COLO668 (cell line): ENCODE measurements around the gene GALK2.

Source experiments
- DNase-seq: peaks from one replicate; lab custom pipeline; 2025; ENCODE audit not compliant: unreplicated experiment; lab: John Stamatoyannopoulos, UW

The GALK2 gene

DNA sequence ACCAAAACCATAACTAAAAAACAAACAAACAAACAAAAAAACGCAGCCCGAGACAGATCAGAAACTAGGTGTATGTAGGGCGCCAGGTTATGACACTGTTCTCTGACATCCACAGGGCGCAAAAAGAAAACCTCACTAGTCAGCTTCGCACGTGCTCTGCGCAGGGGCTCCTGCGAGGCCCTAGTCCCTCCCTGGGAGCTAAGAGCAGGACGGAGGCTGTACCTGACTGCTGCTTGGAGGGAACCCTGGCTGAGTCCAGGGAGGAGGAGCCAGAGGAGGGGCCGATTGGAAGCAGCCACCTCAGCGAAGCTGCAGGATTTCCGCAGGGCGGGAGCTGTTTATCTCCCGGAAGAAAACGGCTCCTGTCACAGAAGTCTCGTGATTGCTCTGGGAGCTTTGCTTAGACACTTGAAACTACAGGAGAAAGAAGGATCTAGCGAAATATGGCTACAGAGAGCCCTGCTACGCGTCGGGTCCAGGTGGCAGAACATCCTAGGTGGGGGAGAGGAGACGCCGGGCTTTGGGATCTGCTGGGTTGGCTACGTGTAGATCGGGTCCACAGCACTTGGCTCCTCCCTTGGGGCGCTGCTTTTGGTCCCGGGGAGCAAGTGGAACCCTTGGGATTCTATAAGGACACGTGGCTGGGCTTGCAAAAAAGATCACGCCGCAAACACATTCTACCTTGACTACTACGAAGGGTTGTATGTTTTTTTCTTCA lies at the start of gene GALK2:
TSS of gene GALK2 (plus strand) at position 368 of the 718 bp plus-strand sequence. CDS start at position 444, 76 bp downstream.
- DNase-seq = peak; percentile 86

- no peak for DNase-seq
Observed at GRCh38 chr15:49120832-49121231, 49.2 kb upstream of the GALK2 start.

GRCh38 chr15:49121901-49122300 lies 48.1 kb upstream of the GALK2 start:
- no peak for DNase-seq

DNA sequence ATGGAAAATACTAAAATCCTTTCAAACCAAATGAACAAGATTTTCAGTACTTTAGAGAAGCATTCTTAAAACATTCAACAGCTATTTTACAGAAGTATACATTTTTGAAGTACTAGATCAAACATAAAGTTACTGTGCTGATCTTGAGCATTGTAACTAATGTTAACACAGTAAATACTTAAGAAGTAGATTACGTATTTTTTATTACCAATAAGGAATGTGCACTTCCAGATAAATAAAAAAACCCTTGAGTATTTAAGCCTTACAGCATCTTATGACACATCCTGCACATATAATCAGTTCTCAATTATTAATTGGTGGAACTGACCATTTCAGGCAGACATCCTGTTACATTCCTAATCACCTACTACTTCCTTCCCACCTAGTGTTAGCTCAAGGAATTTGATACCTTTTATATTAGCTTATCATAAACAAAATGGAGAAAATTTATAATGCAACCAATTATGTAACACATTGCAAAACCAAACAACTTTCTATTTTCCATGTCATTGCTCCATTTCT lies 47.4 kb upstream of the GALK2 start:
- no peak for DNase-seq

DNA sequence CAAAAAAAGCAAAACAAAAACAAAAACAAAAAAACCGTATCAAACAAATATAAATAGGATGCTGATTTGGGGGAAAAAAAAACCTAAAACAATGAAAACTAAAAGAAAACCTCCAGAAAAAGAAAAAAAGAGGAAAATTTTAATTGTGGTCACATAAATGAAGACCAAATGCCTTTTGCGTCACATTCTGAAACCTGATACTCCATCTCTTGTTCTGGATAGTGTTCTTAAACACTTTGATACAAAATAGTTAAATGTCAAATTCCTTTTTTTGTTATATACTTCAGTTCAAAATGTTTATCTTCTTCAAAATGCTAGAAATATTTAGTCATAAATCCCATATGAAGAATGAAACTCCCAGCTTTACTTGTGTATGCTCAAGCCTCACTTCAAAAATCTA lies 45.7 kb upstream of the GALK2 start:
- no peak for DNase-seq

DNA sequence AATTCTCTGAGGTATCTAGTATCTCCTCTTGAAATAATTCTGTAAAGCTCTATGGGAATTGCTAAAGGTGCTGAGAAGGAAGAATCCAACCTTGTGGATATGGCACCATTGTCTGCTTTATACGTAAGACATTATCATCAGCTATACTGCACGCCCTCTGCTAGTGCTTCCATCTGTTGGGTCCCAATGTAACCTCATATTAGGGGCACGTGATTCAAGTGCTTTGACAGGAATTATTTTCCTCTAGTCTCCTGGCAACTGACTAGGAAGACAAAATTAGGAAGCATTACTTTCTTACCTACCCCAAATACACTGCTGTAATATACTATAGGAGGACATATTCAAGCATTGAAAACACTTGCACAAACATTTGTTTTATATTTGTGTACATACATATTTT lies 38.6 kb upstream of the GALK2 start:
- no peak for DNase-seq

DNA sequence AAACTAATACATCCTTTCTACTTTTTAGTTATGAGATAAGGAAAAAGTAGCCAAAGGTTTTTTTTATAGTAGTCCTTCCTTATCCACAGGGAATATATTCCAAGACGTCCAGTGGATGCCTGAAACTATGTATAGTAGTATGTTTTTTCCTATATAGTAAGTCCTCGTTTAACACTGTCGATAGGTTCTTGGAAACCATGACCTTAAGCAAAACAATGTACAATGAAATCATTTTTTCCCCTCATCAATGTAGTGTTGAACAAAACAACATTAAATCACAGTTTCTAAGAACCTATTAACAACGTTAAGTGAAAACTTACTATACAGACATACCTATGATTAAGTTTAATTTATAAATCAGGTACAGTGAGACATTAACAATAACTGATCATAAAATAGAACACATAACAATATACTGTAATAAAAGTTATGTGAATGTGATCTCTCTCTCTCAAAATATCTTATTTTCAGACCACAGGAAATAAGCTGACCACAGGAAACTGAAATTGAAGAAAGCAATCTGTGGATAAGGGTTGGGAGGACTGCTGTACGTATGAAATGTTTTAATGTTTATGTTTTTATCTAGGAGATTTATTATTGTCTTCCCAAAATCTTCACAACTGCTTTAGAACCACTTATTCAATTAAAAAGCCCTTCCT lies 35.2 kb upstream of the GALK2 start:
- no peak for DNase-seq

- DNase-seq = no peak
Observed at GRCh38 chr15:49135342-49135857, 34.6 kb upstream of the GALK2 start.

- DNase-seq = no peak
Observed at GRCh38 chr15:49135911-49136310, 34.1 kb upstream of the GALK2 start.

- DNase-seq = no peak
Observed at GRCh38 chr15:49137861-49138260, 32.2 kb upstream of the GALK2 start.

DNA sequence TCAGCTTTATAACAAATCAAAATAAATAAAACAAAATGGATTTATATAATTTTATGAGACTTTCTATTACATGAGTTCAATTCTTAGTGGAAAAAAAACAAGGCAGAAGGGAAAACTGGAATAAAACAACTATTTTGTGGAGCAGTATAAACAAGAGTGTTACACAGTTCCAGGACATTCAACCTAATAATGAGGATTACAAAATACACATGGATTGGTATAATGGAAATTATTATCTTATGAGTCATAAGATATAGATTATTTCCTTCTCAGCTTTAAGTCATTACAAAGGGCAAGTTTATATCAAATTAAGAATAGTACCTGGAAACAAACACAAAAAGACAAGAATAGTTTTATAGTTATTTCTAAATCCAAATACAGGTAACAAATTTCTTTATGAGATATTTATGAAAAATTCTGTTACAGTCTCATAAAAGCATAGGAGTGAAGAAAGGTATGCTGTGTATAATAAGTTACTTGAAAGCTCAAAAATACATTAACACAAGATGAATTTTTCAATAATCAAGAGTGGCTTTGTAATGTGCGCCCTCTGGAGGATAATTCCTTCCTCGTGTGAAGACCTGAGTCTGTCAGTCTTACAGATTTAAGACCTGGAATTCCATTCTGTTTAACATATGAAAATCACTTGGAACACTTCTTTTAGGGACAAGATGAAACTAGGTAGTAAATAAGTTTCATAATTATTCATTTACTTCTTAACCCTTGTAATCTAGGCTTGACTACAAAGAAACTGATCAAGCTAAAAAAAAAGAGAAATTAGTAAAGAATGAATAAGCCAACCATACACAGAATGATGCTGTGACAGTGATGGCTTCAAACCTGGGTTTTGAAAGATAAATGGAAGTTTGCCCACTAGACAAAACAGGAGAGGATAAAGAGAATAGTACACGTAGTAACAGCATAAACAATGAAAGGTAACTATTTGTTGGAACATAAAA lies 24.1 kb upstream of the GALK2 start:
- peak; percentile 17 for DNase-seq

- DNase-seq = no peak
Observed at GRCh38 chr15:49148298-49148697, 21.7 kb upstream of the GALK2 start.

DNA sequence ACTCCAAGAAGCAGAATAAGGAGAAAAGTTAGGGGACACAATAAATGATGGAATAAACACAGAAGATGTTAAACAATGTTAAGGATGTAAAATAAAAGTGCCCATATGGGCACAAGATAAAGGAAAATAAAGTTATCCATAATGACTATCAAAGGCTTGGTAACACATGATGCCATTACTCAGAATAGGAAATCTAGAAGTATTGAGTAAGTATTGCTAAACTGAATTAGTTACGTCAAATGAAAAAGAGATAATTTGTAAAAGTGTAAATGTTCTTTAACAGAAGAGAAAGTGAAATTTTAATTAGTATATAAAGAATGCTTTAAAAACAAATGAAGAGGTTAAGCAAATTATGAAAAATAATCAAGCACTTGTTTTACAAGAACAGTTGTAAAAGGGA lies 21.3 kb upstream of the GALK2 start:
- no peak for DNase-seq

GRCh38 chr15:49151831-49152230 lies 18.2 kb upstream of the GALK2 start:
- no peak for DNase-seq

- DNase-seq = no peak
Observed at GRCh38 chr15:49152552-49153312, 17.3 kb upstream of the GALK2 start.

- no peak for DNase-seq
Observed at GRCh38 chr15:49154359-49154758, 15.7 kb upstream of the GALK2 start.

- no peak for DNase-seq
Observed at GRCh38 chr15:49154799-49155109, 15.3 kb upstream of the GALK2 start.

DNA sequence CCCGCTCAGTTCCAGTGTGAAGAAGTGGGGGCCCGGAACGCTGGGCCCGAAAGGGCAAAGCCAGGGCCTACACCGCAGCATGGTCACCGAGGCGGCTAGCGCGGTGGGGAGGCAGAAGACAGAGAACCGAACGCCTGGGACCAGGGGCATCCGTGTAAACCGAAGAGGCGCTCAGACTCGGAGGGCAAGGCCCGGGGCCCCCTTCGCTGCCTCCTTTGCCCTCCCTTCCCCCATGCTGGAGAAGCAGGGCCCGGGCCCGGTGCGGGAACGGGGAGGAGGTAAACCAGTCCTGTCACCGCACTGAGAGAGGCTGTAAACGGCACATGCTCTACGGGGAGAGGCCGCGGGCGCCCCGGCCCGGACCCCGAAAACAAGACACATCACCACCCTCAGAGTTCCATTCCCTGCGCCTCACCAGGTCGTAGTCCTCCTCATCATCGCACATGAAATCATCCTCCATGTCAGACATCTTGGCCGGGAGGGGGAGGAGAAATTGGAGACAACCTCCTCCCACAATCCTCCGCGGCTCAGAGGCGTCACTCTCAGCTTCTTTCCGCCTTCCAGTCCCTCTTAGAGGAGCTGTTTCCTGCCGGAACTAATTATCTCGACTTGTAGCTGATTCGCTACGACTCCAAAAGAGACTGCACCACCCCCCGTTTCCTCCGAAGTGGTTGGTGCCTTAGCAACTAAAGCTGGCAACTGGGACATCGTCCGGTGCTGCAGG lies 14.8 kb upstream of the GALK2 start, which contains the start of gene COPS2:
TSS of gene COPS2 (minus strand) at position 490 of the 724 bp plus-strand sequence. CDS start at position 469, 21 bp downstream.
- peak; percentile 92 for DNase-seq

DNA sequence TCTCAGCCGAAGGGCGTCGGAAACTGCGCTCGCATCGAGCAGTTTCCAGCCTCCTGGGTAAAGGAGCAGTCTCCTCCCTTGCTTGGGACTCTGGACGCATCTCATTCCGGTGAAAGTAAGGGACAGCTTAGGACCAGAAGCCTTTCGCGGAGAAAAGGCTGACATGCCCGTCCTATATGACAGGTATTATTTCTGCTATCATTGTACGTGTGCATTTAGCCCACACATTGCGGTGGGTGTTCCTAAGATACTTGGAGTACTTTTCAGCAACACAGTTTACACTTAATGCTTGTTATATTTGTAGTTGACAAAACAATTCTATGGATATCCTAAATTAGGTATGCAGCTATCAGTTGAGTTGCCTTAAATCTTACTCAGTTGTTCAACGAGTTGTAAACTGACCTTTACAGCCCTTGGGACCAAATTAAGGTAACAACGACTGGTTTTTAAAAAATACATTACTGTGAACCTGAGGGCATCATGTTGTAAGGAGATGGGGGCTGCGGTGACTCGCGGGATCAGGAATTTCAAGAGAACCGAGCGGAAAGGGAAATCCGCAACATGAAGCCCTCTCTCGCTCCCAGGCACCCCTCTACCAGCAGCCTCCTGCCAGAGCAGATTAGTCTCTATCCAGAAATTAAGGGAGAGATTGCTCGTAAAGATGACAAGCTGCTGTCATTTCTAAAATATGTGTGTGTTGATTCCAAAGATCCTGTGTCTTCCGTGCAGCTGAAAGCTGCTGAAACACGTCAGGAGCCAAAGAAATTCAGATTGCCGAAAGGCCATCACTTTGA lies 14.0 kb upstream of the GALK2 start:
- peak; percentile 7 for DNase-seq
